Stimulated activated CD4-positive, alpha-beta T cell treated with anti-CD3 and anti-CD28 coated beads, TNF-alpha, amount 100 ng/mL, for 4 hours (primary cell): ENCODE measurements around the gene FRMD4A.
"Not testable (repeated sequence)": the region's sequence is repeated elsewhere in the genome, so short reads cannot be mapped to it uniquely, and the experiment has no call there.

ENCODE experiments used
- DNase-seq, 3 experiments: peaks; one replicate each; pipeline ENCODE4 v3.0.0-alpha.2; 2020; ENCODE audit warnings: low read depth in 3 of 3

FRMD4A gene

GRCh38 chr10:14102056-14102455 lies 228.7 kb downstream of the FRMD4A start:
- DNase-seq, result no peak

GRCh38 chr10:14099885-14100284 lies 230.8 kb downstream of the FRMD4A start:
- DNase-seq, result no peak

- DNase-seq, result no peak
Observed at GRCh38 chr10:14093730-14094484, 236.8 kb downstream of the FRMD4A start.

- DNase-seq, result no peak
Observed at GRCh38 chr10:14092799-14093198, 237.9 kb downstream of the FRMD4A start.

- DNase-seq, result no peak
Observed at GRCh38 chr10:14089556-14090292, 241.0 kb downstream of the FRMD4A start.

GRCh38 chr10:14087566-14087965 lies 243.2 kb downstream of the FRMD4A start:
- DNase-seq, result no peak

- no peak for DNase-seq
Observed at GRCh38 chr10:14086596-14086995, 244.1 kb downstream of the FRMD4A start.

GRCh38 chr10:14084875-14085274 lies 245.8 kb downstream of the FRMD4A start:
- DNase-seq, result no peak

- DNase-seq, result no peak
Observed at GRCh38 chr10:14080795-14081194, 249.9 kb downstream of the FRMD4A start.

GRCh38 chr10:14077430-14077829 lies 253.3 kb downstream of the FRMD4A start:
- no peak for DNase-seq

- DNase-seq, result no peak
Observed at GRCh38 chr10:14074062-14074884, 256.5 kb downstream of the FRMD4A start.

GRCh38 chr10:14072541-14072940 lies 258.2 kb downstream of the FRMD4A start:
- DNase-seq, result no peak

- DNase-seq, result no peak
Observed at GRCh38 chr10:14071956-14072355, 258.8 kb downstream of the FRMD4A start.

GRCh38 chr10:14068601-14069250 lies 262.0 kb downstream of the FRMD4A start:
- DNase-seq, result no peak

GRCh38 chr10:14067638-14068037 lies 263.1 kb downstream of the FRMD4A start:
- DNase-seq, result not testable (repeated sequence)

- no peak for DNase-seq
Observed at GRCh38 chr10:14066106-14066505, 264.6 kb downstream of the FRMD4A start.

- no peak for DNase-seq
Observed at GRCh38 chr10:14063531-14064285, 267.0 kb downstream of the FRMD4A start.

GRCh38 chr10:14062528-14063260 lies 268.0 kb downstream of the FRMD4A start:
- DNase-seq, result no peak

GRCh38 chr10:14060320-14061070 lies 270.2 kb downstream of the FRMD4A start:
- no peak for DNase-seq
